ENCODE results near the gene AMN. TPM values are rescaled to one million over a fixed set of nuclear protein-coding genes. Genes with fewer than 3 reads are reported as not detected.

AMN gene
- total and polyA plus RNA-seq, 2 donors (not counting 1 experiment from before 2014, with no cell fraction given) = 11.5 to 15.0 TPM

DNA sequence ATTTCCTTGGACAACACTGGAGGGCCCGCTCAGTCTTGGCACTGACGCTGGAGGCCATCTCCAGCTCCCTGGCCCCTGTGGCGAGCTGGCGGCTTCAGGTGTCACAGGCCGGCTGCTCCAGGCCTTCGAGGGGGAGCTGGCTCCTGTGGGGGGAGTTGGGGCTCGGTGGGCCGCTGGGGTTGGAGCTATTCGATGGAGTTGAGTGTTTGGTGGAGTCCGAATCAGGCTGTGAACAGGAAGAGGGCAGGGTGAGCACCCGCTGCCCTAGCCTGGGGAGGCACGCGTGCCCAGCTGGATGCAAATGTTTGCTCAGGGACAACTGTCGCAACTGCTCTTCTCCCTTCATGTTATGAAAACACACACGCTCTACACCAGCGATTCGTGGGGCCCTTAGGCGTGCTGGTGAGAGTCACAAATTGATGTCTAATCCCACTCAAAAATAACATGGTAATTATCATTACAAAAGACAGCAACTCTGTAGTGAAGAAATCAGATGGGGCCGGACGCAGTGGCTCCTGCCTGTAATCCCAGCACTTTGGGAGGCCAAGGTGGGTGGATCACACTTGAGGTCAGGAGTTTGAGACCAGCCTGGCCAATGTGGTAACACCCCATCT is 11.3 kb downstream of the AMN start:
- DNase-seq = no peak
- Histone ChIP-seq H3K9me3 (ENCODE audit: control extremely low read depth in 1 of 3, control insufficient read depth in 2 of 3, insufficient read depth in 1 of 3, low read length in 2 of 3) (peaks cover 0 to 12% (median 0%) of the 10 kb centered on the region in 3 donors), H3K4me2 (replicated peaks; ENCODE audit: low read depth, low read length, poor library complexity, severe bottlenecking) (no peak overlapping the region), H3K27ac (ENCODE audit: low read length in 2 of 2) (no peak overlapping the region), H3K36me3 (replicated peaks in 1 of 2; ENCODE audit: control extremely low read depth in 1 of 2, control insufficient read depth in 1 of 2, extremely low read depth in 1 of 2, insufficient read depth in 2 of 2, low read length in 1 of 2) (no peaks in the 10 kb centered on the region), H4K20me1 (ENCODE audit: control insufficient read depth, insufficient read depth, low read length, poor library complexity, severe bottlenecking) (peaks cover 19% of the 10 kb centered on the region), H3K4me1 (ENCODE audit: control insufficient read depth in 2 of 2, insufficient read depth in 2 of 2, low read length in 2 of 2) (peaks cover 15 to 22% of the 10 kb centered on the region in 2 donors), H3K79me2 (ENCODE audit: control insufficient read depth, insufficient read depth, low read length) (no peaks in the 10 kb centered on the region), H3K27me3 (replicated peaks in 1 of 4; ENCODE audit: control extremely low read depth in 1 of 4, control insufficient read depth in 3 of 4, insufficient read depth in 4 of 4, low read length in 3 of 4) (peaks cover 0 to 24% (median 6%) of the 10 kb centered on the region in 4 experiments), H3K9ac (ENCODE audit: low read length) (no peak overlapping the region), H2AFZ (ENCODE audit: insufficient read depth, low read depth, low read length, poor library complexity, severe bottlenecking) (no peak overlapping the region), H3K4me3 (ENCODE audit: control extremely low read depth in 1 of 5, extremely low read depth in 1 of 5, insufficient read depth in 1 of 5, low read depth in 2 of 5, low read length in 4 of 5) (no peak overlapping the region)
- ATAC-seq (ENCODE audit: low read depth) = no peak
- intact Hi-C loops (cut with micrococcal nuclease) = no loop called here
- Mint-ChIP-seq H3K27me3 (no peaks in the 10 kb centered on the region), H3K4me1 (peaks cover 19% of the 10 kb centered on the region), H3K9me3 (ENCODE audit: insufficient read depth) (no peaks in the 10 kb centered on the region), H3K27ac (no peak overlapping the region), H3K4me3 (no peak overlapping the region)
- TF ChIP-seq, protein P1, sequence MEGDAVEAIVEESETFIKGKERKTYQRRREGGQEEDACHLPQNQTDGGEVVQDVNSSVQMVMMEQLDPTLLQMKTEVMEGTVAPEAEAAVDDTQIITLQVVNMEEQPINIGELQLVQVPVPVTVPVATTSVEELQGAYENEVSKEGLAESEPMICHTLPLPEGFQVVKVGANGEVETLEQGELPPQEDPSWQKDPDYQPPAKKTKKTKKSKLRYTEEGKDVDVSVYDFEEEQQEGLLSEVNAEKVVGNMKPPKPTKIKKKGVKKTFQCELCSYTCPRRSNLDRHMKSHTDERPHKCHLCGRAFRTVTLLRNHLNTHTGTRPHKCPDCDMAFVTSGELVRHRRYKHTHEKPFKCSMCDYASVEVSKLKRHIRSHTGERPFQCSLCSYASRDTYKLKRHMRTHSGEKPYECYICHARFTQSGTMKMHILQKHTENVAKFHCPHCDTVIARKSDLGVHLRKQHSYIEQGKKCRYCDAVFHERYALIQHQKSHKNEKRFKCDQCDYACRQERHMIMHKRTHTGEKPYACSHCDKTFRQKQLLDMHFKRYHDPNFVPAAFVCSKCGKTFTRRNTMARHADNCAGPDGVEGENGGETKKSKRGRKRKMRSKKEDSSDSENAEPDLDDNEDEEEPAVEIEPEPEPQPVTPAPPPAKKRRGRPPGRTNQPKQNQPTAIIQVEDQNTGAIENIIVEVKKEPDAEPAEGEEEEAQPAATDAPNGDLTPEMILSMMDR (IDR thresholded peaks at IDR 0.05) = no peak
- no peak for TF ChIP-seq EZH2 (IDR thresholded peaks at IDR 0.05; ENCODE audit: borderline replicate concordance, insufficient read depth, low read depth, low read length, poor library complexity, severe bottlenecking)
- WGBS (ENCODE audit: insufficient coverage) = 94% methylated on average over 9 of the region's 20 CpGs
- ChIA-PET POLR2A (no interaction called here), CTCF (no interaction called here)

DNA sequence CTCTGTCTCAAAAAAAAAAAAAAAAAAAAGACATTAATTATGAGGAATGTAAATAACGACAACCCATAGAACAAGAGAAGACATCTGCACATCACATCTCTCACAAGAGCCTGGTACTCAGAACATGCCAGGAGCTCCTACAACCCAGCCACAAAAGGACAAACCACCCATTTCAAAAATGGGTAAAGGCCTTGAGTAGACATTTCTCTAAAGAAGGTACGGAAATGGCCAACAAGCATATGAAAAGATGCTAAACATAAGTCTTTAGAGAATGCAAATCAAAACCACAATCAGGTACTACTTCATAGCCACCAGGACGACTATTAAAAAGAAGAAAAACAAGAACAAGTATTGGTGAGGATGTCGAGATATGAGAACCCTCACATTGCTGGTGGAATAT is 13.3 kb downstream of the AMN start:
- intact Hi-C loops (cut with micrococcal nuclease) = no loop called here
- ChIA-PET POLR2A (interaction anchor here (0.7 kb wide), 1 partner anchor 142 kb away, joined by 3 read pairs; no protein-coding TSS in a partner anchor), CTCF (no interaction called here)
- Histone ChIP-seq H3K79me2 (ENCODE audit: control insufficient read depth, insufficient read depth, low read length) (no peaks in the 10 kb centered on the region), H3K9ac (ENCODE audit: low read length) (no peak overlapping the region), H4K20me1 (ENCODE audit: control insufficient read depth, insufficient read depth, low read length, poor library complexity, severe bottlenecking) (peaks cover 8% of the 10 kb centered on the region), H3K27me3 (replicated peaks in 1 of 4; ENCODE audit: control extremely low read depth in 1 of 4, control insufficient read depth in 3 of 4, insufficient read depth in 4 of 4, low read length in 3 of 4) (peaks cover 0 to 9% (median under 1%) of the 10 kb centered on the region in 4 experiments), H3K27ac (ENCODE audit: low read length in 2 of 2) (no peak overlapping the region), H3K4me1 (ENCODE audit: control insufficient read depth in 2 of 2, insufficient read depth in 2 of 2, low read length in 2 of 2) (peaks cover under 1 to 3% of the 10 kb centered on the region in 2 donors), H3K36me3 (replicated peaks in 1 of 2; ENCODE audit: control extremely low read depth in 1 of 2, control insufficient read depth in 1 of 2, extremely low read depth in 1 of 2, insufficient read depth in 2 of 2, low read length in 1 of 2) (no peaks in the 10 kb centered on the region), H3K4me3 (ENCODE audit: control extremely low read depth in 1 of 5, extremely low read depth in 1 of 5, insufficient read depth in 1 of 5, low read depth in 2 of 5, low read length in 4 of 5) (no peak overlapping the region), H3K4me2 (replicated peaks; ENCODE audit: low read depth, low read length, poor library complexity, severe bottlenecking) (no peak overlapping the region), H3K9me3 (ENCODE audit: control extremely low read depth in 1 of 3, control insufficient read depth in 2 of 3, insufficient read depth in 1 of 3, low read length in 2 of 3) (peaks cover 0 to 1% (median 0%) of the 10 kb centered on the region in 3 donors), H2AFZ (ENCODE audit: insufficient read depth, low read depth, low read length, poor library complexity, severe bottlenecking) (no peak overlapping the region)
- peaks cover 16% of the 10 kb centered on the region for H3K4me1 Mint-ChIP-seq
- no peaks in the 10 kb centered on the region for H3K27me3 Mint-ChIP-seq
- TF ChIP-seq EZH2 (IDR thresholded peaks at IDR 0.05; ENCODE audit: borderline replicate concordance, insufficient read depth, low read depth, low read length, poor library complexity, severe bottlenecking) = no peak
- TF ChIP-seq, protein P1 (IDR thresholded peaks at IDR 0.05) = no peak
- H3K9me3 Mint-ChIP-seq (ENCODE audit: insufficient read depth) = no peaks in the 10 kb centered on the region
- no peak overlapping the region for H3K27ac Mint-ChIP-seq
- no peak for DNase-seq
- no CpG with 5 or more reads among the region's 4 CpGs for WGBS (ENCODE audit: insufficient coverage)
- no peak for ATAC-seq (ENCODE audit: low read depth)
- H3K4me3 Mint-ChIP-seq = no peak overlapping the region
